SKM-1 treated with dmso at 0.1 percent for 144 hours (cell line): ENCODE results near the gene MEGF8.
A peak's percentile ranks its signal among the peaks of the same experiment; 100 is the strongest.

Source experiments
- DNase-seq: peaks from one replicate; lab custom pipeline; 2025; ENCODE audit not compliant: unreplicated experiment; lab: John Stamatoyannopoulos, UW

MEGF8 gene

DNA sequence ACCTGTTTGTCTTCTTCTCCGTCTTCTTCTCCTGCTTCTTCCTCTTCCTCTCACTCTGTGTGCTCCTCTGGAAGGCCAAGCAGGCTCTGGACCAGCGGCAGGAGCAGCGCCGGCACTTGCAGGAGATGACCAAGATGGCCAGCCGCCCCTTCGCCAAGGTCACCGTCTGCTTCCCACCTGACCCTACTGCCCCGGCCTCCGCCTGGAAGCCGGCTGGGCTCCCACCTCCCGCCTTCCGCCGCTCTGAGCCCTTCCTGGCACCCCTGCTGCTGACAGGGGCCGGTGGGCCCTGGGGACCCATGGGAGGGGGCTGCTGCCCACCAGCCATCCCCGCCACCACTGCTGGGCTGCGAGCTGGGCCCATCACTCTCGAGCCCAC is 50.7 kb downstream of the MEGF8 start:
- no peak for DNase-seq

DNA sequence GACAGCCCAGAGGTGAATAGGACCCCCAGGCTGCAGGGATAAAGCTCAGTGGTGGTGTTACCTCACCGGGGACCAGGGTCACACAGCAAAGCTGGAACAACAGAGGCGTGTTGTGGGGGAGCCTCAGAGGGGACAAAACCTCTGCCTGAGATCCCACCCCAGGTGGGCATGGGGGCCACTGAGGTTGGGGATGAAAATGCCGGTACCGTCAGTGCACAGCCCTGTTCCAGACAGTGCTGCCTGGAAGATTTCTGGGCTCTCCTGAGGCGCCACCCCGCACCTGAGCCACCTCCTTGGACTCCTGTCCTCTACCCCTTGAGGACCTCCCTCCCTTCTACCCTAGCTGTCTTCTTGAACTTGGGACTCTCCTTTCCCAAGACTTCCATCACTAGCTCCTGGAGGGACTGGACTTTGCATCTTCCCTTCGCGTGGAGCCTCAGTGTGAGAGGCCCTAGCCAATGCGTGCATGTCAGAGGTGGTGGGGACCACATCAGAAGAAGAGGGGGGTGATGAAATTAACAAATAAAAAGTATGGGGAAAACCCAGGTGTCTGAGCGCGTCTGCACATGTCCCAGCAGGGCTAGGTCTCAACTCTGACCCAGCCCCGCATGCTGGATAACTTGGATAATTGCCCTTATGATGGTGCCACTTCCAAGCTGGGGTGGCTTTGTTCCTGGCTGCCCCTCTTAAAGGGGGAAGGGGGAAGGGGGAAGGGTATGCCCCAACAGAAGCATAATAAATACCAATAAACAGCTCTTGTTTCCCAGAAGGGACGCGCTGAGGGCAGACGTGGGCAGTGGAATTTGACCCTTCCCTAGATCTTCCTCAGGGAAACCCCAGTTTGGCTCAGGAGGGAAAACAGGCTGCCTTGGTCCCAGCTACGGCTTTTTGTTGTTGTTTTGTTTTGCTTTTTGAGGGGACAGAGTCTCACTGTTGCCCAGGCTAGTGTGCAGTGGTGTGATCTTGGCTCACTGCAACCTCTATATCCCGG is 53.1 kb downstream of the MEGF8 start:
- DNase-seq: no peak

DNA sequence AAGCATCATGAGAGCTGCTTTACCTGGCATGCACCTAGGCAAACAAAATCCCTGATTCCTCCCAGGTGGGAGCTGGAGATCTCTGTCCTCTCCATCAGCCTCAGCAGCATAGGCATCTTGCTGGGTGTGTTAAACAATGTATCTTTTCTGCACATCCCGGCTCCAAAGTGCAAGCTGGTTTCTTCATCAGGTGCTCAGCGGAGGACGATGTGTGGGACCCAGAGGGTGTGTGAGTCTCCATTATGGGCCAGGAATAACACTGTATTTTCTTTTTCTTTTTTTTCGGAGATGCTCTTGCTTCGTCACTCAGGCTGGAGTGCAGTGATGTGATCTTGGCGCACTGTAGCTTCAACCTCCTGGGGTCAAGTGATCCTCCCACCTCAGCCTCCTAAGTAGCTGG is 54.7 kb downstream of the MEGF8 start:
- no peak for DNase-seq

DNA sequence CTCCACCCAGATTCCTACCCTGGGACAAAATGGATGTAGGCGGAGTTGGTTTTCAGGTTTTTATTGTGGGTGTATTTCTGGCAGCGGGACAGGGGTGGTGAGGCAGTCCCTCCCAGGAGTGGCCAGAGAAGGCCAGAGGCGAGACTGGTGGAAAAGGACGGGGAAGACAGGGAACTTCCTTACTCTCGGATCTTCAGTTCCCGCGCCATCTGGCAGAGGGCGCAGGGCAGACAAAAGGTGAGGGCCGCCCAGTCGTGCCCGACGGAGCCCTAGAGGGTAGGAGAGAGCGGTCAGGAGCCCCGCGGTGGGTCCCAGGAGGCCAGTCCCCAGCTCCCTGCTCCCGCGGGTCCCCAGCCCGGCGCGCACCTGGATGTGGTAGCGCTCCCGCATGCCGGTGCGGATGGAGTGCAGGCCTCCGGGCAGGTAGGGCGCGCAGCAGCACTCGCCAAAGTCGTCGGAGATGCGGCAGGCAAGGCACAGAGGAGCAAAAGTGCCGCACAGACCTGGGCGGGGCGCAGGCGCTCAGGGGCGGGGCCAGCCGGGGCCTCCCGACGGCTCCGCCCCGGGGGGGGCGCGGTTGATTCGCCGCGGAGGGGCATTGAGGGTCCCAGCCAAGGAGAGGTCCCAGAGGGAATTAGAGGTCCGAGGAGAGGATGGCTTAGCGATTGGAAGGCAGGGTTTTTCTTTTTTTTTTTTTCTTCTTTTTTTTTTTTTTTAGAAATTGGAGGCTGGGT is 61.7 kb downstream of the MEGF8 start:
- DNase-seq: peak; percentile 42

DNA sequence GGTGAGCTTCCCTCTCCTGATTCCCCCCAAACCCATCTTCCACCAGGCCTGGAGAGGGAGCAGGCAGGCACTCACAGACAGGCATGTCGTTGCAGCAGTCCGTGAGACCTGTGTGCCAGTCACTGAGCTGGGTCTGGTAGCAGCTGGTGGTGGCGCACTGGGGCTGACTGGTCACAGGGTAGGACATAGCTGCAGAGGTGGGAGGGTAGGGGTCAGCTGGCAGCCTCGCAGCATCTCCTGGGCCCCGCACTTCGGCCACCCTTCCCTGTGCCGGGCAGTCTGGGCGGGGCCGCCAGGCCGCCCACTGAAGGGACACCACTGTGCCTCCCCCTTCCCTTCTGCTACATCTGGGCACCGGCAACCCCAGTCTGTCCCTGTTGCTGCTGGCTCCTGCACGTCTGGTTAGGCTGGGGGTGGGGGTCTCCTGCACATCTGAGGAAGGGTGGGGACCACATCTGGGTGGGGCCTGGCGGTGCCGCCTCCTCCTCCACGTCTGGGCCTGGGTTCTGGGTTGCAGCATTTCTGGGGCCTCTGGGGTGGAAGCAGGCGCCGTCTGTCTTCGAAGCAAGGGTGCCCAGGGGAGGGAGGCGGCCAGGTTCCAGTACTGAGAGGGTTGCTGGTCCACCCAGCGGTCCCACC is 63.5 kb downstream of the MEGF8 start:
- DNase-seq: no peak

DNA sequence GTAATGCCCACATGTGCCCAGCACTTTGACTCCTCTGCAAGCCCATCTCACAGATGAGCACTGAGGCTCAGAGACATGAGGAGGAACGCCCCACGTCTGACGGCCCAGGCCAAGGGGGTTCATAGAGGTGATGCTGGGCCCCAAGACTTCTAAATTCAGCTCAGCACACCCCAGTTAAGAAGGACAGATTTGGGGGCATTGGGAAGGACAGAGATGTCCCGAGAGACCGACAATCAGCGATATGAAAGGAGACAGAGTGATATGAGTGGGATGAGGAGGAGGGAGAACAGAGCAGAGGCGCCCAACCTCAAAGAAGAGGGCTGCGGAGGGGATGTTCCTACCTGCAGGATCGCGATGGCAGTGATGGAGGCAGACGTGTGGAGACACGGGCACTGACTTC is 64.5 kb downstream of the MEGF8 start, which contains the start of gene CNFN:
Gene CNFN, minus strand, starts transcription at position 399 of the 400 bp plus-strand sequence. CDS start 1,260 bp downstream, outside the sequence.
- DNase-seq: no peak

DNA sequence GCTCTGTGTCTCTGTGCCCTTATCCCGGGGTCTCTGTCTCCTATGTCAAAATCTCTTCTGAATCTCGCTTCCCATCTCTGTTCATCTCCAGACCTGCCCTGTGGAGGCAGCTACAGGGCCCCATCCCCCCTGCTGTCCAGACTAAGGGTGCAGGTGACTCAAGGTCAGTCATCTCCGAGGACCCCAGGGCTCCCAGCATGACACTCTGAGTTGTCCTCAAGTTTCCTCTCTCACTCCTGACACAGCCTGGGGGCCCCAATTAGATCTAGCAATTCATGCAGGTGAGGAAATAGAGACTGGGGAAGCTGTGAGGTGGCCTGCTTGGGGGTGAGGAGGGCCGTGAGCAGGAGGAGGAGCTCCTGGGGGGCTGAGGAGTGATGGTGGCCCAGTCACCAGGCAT is 66.7 kb downstream of the MEGF8 start:
- DNase-seq: no peak

DNA sequence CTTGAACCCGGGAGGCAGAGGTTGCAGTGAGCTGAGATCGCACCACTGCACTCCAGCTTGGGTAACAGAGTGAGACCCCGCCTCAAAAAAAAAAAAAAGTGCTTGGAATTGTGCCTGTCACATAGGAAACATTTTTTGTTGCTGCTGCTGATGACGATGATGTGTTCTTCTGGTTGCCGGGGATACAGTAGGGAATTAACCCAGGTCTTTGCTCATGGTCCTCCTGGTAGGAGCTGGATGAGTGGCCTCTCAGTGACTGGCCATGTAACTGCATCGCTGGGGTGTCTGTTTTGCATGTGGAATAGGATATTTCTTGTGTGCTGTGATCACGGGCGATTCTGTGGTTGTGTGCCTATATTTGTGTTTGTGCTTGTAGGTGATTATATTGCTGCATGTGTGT is 69.3 kb downstream of the MEGF8 start:
- DNase-seq: no peak

DNA sequence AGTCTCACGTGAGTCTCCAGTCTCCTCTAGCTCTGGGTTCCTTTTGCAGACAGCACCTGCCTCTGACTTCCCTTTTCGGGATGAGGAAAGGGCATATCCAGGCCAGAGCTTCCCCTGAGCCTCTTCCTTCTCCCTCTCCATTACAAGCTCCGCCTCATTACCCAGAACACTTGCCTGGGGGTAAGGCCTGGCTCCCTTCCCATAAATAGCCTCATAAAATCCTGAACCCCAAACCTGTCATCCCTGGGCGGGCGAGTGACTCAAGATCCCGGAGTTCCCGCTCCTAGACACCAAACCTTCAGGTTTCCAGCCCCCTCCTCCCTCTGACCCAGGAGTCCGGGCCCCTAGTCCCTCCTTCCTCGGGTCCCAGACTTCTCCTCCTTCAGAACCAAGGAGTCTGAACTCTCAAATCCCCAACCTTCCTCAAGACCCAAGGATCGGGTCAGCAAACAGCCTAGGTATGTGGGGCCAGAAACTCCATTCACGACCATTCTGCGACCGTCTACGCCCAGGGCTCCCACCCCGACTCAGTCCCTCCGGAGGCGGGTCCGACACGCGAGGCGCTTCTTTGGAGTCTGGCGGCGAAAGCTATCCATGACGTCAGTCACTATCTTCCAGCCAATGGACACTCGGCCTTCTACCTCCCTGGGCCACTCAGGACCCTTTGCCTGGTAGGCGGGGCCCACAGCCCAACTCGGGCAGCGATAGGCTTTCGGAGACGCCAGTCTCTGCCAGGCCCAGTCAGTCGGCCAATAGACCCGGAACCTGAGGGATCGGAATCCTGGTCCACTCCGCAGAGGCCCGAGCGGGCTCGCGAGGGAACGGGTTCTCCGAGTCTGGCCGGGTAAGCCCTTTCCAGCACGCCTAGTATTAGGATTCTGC is 71.2 kb downstream of the MEGF8 start:
- peak; percentile 81 for DNase-seq

DNA sequence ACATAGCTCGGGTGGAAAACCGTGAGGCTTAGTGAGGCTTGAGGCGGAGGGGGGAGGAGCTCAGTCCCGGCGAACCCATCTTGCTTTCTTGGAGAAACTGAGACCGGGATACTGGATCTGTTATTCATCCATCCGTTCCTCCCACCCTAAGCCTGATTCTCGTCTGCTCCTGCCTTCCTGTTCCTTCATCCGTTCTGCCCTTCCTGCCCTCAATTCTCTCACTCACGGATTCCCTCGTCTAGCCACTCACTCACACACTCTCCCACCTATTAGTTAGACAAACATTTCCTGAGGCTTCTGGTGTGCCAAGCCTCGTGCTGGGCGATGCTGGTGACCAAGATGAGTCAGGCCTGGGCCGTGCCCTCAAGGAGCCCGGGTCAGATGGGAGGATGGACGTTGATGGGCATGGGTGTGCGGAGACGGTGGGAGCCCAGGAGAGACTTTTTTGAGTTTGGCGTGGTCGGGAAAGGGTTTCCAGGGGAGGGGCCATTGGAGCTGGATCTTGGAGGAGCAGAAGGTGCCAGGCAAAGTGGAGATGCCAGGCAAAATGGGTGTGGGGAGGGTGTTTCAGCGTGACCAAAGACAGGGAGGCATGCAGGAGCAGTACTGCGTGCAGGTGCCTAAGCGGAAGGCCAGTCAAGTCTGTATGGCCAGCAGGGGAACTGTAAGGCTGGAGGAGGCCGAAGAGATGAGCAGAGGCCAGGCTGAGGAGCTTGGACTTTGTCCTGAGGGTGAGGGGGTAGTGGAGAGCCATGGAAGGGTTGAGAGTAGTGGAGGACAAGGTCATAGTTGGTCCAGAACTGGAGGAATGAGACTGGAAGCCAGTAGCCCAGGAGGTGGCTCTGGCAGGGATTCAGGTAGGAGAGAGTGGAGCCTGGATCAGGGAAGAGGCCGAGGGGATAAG is 72.1 kb downstream of the MEGF8 start:
- DNase-seq: no peak

DNA sequence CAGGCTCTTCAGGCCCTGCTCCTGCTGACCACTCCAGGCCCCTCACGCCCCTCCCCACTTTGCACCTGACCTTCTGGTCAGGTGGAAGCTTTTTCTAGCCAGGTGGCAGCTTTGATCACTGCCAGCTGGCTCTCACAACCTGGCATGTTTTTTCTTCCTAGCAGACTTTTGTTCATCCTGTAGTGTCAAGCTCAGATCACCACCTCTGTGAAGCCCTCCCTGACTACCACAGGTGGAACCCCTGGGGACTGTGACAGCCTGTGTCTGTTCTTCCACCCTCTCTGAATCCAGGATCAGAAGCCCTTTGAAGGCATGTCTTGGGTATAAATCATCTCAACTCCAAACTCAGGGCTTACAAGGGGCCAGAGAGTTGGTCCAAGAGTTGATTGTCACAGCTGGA is 75.0 kb downstream of the MEGF8 start:
- no peak for DNase-seq

DNA sequence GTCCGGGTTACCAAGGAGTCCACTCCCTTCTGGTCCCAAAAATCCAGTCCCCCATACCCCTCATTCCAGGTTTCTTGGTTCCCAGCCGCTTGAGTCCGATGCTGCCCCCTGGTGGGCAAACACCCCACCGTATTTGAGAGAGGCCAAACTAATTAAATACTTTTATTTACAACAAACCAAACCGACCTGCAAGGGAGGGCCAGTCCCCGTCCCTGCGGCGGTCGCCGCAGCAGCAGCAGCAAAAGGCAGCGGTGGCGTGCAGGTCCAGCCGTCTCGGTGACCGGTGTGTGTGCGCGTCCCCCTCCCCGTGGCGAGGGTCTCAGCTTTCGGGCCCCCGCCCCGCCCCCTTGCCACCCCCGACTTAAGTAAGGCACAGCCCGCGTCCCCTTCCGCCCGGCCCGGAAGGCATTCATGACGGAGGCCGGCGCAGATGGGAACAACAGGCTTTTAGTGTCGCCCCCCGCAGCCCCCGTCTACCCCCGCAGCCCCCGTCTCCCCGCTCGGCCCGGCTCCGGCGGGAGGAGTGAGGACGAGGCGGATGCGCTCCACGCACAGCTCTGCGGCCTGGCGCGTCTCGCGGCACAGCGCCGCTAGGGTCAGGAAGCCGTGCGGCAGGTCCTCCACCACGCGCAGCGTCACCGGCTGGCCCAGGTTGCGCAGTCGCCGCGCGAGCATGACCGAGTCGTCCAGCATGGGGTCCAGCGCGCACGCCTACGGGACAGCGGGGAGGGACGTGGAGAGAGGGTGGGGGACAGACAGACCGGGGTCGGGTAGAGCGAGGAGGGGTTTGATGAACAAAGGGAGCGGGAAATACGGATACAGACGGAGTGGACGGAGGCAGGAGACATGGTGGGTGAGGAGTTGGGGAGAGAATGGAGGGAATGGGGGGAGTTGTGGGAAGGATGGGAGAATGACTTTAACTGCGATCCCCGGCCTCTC is 76.2 kb downstream of the MEGF8 start:
- peak; percentile 9 for DNase-seq

DNA sequence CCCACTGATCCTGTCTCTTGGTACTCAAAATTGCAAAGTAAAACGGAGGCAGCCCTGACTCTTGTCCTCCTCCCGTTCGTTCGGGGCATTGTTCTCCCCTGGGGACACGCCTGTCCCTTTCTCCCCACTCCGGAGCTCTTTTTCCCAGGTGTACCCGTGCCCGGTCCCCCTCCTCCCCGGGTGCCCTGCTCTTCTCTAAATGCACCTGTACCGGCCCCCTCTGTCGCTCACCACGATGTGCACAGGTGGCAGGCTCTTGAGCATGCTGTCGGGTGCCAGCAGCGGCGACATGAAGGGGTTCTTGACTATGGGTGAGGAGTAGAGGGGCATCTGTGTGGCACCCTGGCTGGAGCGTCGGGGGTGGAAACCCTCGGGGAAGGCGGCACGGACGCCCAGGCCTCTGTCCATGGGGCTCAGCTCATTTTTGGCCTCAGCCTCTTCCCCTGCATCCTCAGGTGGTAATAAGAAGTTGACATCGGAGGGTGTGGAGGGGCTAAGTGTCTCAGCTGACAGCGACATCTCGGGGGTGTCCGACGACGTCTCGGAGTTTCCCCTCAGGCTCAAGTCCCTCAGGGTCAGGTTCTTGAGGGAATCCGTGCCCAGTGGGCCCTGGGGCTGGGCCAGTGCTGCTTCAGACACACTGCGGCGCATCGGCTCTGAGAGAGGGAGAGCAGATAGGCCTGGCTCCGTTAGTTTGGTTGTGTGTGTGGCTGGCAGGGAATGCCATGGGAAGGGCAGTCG is 77.1 kb downstream of the MEGF8 start:
- no peak for DNase-seq

DNA sequence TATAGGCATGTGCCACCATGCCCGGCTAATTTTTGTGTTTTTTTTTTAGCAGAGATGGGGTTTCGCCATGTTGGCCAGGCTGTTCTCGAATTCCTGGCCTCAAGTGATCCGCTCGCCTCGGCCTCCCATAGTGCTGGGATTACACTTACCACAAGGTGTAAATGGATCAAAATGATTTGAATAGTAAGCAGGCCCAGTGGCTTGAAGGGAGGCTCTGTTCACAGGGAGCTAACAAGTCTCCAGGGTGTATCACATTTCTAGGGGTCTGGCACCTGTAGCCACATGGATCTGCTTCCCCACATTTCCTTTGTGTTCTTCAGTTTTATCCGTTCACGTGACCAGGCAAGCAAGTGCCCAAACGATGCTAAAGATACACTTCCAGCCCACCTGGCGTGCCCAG is 78.2 kb downstream of the MEGF8 start:
- DNase-seq: no peak

DNA sequence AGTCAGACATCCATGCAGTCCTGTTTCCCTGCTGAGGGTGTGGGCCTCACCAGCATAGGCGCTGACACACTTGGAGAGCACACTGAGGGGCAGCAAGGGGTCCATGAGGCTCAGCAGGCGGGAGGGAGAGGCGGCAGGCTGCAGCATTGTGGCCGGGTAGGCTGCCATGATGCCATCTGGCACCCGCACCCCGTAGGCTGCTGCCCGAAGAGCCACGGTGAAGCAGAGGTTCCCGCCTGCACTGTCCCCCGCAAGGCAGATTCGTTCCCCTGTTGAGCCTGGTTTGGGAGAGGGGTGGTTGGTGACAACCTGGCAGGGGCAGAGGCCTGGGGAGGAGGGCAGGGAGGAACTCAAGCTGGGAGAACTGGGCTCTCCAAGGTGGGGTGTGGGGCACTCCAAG is 80.7 kb downstream of the MEGF8 start:
- no peak for DNase-seq

DNA sequence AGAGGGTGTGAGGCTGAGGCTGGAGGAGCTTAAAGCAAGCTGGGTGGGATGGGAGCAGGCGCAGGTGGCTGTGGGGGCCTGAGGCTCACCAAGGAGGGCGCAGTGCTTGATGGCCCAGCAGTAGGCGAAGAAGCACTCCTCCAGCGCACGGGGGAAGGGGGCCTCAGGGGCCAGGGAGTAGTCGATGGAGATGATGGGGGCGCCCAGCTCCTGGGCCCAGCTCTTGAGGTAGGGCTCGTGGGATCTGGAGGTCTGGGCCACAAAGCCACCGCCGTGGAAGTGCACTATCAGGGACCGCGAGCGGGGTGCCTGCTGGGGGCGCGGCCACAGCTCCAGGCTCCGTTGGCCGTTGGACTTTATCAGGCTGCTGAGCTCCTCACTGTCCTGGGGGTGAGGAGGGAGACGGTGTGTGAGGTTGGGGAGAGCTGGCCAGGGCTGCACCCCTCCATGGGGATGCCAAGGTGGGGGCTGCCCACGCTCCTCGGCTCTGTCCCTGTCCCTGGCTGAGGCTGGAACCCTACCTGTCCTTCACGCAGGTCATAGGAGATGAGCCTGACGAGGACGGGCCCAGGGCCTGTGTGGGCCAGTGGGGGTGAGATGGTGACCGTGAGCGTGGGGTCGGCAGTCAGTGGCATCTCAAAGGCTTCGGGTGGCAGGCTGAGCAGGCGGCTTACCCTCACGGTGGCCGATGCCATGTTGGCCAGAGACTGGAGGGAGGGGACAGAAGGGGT is 81.8 kb downstream of the MEGF8 start:
- DNase-seq: no peak

DNA sequence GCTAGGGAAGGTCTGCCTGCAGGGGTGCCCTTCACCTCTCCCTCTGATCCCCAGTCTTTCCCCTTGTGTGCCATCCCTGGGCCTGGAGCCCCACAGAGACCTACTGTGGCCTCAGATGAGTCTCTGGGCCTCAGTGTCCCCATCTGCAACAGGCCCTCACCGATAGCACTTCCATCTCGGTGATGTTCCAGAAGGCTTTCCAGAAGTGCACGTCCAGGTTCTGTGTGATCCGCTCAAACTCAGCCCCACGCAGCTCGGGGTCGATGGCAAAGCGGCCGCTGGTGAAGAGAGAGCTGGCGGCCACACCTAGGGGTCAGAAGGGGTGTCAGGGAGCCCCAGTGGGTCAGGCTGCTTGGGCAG is 82.4 kb downstream of the MEGF8 start:
- no peak for DNase-seq
